Hepatocyte (in vitro differentiated cells): Measurements from ENCODE around the gene PXDN.
"Not testable (repeated sequence)": the region's sequence is repeated elsewhere in the genome, so short reads cannot be mapped to it uniquely, and the experiment has no call there.

Source experiments
- EZH2 ChIP-seq: fragments of 200-600 bp; sonication (generic); IDR thresholded peaks from 2 replicates; pipeline ENCODE4 v1.6.1; 2016; ENCODE audit warnings: antibody characterized with exemption, mild to moderate bottlenecking, borderline replicate concordance
- EZH2phosphoT487 ChIP-seq: fragments of 200-600 bp; sonication (generic); IDR thresholded peaks from one replicate; pipeline ENCODE4 v1.6.1; 2018; ENCODE audit warnings: antibody characterized with exemption, mild to moderate bottlenecking, low read depth, moderate library complexity; ENCODE audit not compliant: unreplicated experiment, severe bottlenecking
- TF ChIP-seq, protein P1 (sequence below): fragments of 200-600 bp; sonication (generic); IDR thresholded peaks from 2 replicates; pipeline ENCODE4 v1.5.1; 2016; ENCODE audit warnings: antibody characterized with exemption, mild to moderate bottlenecking; ENCODE audit not compliant: poor library complexity

DNA sequence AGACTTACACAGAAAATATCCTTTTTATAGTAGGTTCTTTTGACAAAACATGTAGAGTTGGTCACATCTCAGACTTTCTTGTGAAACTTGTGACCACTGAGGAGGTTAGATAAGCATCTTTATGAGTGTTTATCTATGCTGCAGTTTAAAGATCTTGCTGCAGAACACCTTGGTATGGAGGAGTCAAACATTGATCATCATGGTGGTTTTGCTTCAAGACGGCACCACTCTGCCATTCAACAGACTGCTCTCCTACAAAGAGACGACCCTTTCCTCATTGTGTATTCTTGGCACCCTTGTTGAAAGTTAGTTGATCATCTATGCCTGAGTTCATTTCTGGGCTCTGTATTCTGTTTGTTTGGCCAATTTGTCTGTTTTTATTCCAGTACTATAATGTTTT, 20.0 kb downstream of the PXDN start:
- TF ChIP-seq, protein P1, sequence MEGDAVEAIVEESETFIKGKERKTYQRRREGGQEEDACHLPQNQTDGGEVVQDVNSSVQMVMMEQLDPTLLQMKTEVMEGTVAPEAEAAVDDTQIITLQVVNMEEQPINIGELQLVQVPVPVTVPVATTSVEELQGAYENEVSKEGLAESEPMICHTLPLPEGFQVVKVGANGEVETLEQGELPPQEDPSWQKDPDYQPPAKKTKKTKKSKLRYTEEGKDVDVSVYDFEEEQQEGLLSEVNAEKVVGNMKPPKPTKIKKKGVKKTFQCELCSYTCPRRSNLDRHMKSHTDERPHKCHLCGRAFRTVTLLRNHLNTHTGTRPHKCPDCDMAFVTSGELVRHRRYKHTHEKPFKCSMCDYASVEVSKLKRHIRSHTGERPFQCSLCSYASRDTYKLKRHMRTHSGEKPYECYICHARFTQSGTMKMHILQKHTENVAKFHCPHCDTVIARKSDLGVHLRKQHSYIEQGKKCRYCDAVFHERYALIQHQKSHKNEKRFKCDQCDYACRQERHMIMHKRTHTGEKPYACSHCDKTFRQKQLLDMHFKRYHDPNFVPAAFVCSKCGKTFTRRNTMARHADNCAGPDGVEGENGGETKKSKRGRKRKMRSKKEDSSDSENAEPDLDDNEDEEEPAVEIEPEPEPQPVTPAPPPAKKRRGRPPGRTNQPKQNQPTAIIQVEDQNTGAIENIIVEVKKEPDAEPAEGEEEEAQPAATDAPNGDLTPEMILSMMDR: not testable (repeated sequence)
- TF ChIP-seq EZH2phosphoT487, EZH2: not testable (repeated sequence)
